ENCODE data around the gene LRRC25.

The LRRC25 gene

GRCh38 chr19:18373407-18373891, 24.0 kb downstream of the LRRC25 start:
- no peak for TF ChIP-seq TAF1 (IDR thresholded peaks at IDR 0.05; ENCODE audit: borderline replicate concordance, insufficient read depth, low read length)
- no peak for TF ChIP-seq FOXP2 (optimal IDR thresholded peaks at IDR 0.05; ENCODE audit: borderline replicate concordance, extremely low read depth, extremely low read length, insufficient read depth)
- TF ChIP-seq POLR2AphosphoS5 (IDR thresholded peaks at IDR 0.05; ENCODE audit: low read depth, low read length), result no peak
- no peak for TF ChIP-seq REST (IDR thresholded peaks at IDR 0.05; ENCODE audit: insufficient read depth in 1 of 2, low read depth in 2 of 2, low read length in 2 of 2)
- no peak for TF ChIP-seq SIN3A (IDR thresholded peaks at IDR 0.05; ENCODE audit: borderline replicate concordance, insufficient read depth, low read length)

GRCh38 chr19:18368504-18369222, 28.8 kb downstream of the LRRC25 start:
- TF ChIP-seq POLR2AphosphoS5 (IDR thresholded peaks at IDR 0.05; ENCODE audit: low read depth, low read length) (no peak), FOXP2 (optimal IDR thresholded peaks at IDR 0.05; ENCODE audit: borderline replicate concordance, extremely low read depth, extremely low read length, insufficient read depth) (no peak), SIN3A (IDR thresholded peaks at IDR 0.05; ENCODE audit: borderline replicate concordance, insufficient read depth, low read length) (no peak), TAF1 (IDR thresholded peaks at IDR 0.05; ENCODE audit: borderline replicate concordance, insufficient read depth, low read length) (no peak), REST (IDR thresholded peaks at IDR 0.05; ENCODE audit: insufficient read depth in 1 of 2, low read depth in 2 of 2, low read length in 2 of 2) (no peak)

GRCh38 chr19:18366021-18366435, 31.4 kb downstream of the LRRC25 start:
- TF ChIP-seq REST (IDR thresholded peaks at IDR 0.05; ENCODE audit: insufficient read depth in 1 of 2, low read depth in 2 of 2, low read length in 2 of 2) (no peak), POLR2AphosphoS5 (IDR thresholded peaks at IDR 0.05; ENCODE audit: low read depth, low read length) (no peak), SIN3A (IDR thresholded peaks at IDR 0.05; ENCODE audit: borderline replicate concordance, insufficient read depth, low read length) (no peak), FOXP2 (optimal IDR thresholded peaks at IDR 0.05; ENCODE audit: borderline replicate concordance, extremely low read depth, extremely low read length, insufficient read depth) (no peak), TAF1 (IDR thresholded peaks at IDR 0.05; ENCODE audit: borderline replicate concordance, insufficient read depth, low read length) (no peak)

- TF ChIP-seq FOXP2 (optimal IDR thresholded peaks at IDR 0.05; ENCODE audit: borderline replicate concordance, extremely low read depth, extremely low read length, insufficient read depth), result peak; percentile 28
- 0 out of 2 replicates have a peak, but pooled peaks have one; percentile 19 for TF ChIP-seq TAF1 (IDR thresholded peaks at IDR 0.05; ENCODE audit: borderline replicate concordance, insufficient read depth, low read length)
- peak; percentile 57 for TF ChIP-seq POLR2AphosphoS5 (IDR thresholded peaks at IDR 0.05; ENCODE audit: low read depth, low read length)
- TF ChIP-seq SIN3A (IDR thresholded peaks at IDR 0.05; ENCODE audit: borderline replicate concordance, insufficient read depth, low read length), result peak; percentile 45; the same call in 1 of the 2 replicates
- peak in 1 of 2 experiments; percentile 63; a peak in 1 of 4 replicates for TF ChIP-seq REST (IDR thresholded peaks at IDR 0.05; ENCODE audit: insufficient read depth in 1 of 2, low read depth in 2 of 2, low read length in 2 of 2)
Measured at GRCh38 chr19:18364826-18365528, 32.4 kb downstream of the LRRC25 start.

Data from PFSK-1 (cell line).